ENCODE data around the gene BMERB1. TPM values are rescaled to one million over a fixed set of nuclear protein-coding genes. Genes with fewer than 3 reads are reported as not detected.

BMERB1 gene
- total RNA-seq, 1 experiment from 2014 or later, result 13.6 TPM

DNA sequence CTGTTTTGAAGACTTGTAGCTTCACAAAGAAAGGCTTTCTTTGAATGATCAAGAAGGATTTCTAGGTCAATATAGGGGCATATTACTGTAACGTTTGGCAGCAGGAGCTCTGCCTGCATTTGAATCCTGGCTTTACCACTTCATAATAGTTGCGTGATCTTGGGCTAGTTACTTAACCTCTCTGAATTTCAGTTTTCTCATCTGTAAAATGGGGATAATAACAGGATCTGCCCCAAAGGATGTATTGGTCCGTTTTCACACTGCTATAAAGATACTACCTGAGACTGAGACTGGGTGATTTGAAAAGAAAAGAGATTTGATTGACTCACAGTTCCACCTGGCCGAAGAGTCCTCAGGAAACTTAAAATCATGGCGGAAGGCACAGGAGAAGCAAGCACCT is 12.5 kb downstream of the BMERB1 start:
- no peaks in the 10 kb centered on the region for H3K4me1 Mint-ChIP-seq
- no peak overlapping the region for H3K27ac Mint-ChIP-seq
- ChIA-PET CTCF (no interaction called here), POLR2A (no interaction called here)
- TF ChIP-seq, protein P1, sequence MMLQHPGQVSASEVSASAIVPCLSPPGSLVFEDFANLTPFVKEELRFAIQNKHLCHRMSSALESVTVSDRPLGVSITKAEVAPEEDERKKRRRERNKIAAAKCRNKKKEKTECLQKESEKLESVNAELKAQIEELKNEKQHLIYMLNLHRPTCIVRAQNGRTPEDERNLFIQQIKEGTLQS (CRISPR knock-in tag; conservative IDR thresholded peaks at IDR 0.05), result no peak
- TF ChIP-seq, protein P2, sequence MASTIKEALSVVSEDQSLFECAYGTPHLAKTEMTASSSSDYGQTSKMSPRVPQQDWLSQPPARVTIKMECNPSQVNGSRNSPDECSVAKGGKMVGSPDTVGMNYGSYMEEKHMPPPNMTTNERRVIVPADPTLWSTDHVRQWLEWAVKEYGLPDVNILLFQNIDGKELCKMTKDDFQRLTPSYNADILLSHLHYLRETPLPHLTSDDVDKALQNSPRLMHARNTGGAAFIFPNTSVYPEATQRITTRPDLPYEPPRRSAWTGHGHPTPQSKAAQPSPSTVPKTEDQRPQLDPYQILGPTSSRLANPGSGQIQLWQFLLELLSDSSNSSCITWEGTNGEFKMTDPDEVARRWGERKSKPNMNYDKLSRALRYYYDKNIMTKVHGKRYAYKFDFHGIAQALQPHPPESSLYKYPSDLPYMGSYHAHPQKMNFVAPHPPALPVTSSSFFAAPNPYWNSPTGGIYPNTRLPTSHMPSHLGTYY (CRISPR knock-in tag; IDR thresholded peaks at IDR 0.05), result no peak
- TF ChIP-seq, protein P3, sequence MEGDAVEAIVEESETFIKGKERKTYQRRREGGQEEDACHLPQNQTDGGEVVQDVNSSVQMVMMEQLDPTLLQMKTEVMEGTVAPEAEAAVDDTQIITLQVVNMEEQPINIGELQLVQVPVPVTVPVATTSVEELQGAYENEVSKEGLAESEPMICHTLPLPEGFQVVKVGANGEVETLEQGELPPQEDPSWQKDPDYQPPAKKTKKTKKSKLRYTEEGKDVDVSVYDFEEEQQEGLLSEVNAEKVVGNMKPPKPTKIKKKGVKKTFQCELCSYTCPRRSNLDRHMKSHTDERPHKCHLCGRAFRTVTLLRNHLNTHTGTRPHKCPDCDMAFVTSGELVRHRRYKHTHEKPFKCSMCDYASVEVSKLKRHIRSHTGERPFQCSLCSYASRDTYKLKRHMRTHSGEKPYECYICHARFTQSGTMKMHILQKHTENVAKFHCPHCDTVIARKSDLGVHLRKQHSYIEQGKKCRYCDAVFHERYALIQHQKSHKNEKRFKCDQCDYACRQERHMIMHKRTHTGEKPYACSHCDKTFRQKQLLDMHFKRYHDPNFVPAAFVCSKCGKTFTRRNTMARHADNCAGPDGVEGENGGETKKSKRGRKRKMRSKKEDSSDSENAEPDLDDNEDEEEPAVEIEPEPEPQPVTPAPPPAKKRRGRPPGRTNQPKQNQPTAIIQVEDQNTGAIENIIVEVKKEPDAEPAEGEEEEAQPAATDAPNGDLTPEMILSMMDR (IDR thresholded peaks at IDR 0.05), result no peak
- TF ChIP-seq, protein P4, sequence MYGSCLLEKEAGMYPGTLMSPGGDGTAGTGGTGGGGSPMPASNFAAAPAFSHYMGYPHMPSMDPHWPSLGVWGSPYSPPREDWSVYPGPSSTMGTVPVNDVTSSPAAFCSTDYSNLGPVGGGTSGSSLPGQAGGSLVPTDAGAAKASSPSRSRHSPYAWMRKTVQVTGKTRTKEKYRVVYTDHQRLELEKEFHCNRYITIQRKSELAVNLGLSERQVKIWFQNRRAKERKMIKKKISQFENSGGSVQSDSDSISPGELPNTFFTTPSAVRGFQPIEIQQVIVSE (CRISPR knock-in tag; IDR thresholded peaks at IDR 0.05; ENCODE audit: borderline replicate concordance), result no peak
- TF ChIP-seq ZNF416 (CRISPR knock-in tag; IDR thresholded peaks at IDR 0.05) (no peak), ZNF396 (CRISPR knock-in tag; IDR thresholded peaks at IDR 0.05; ENCODE audit: borderline replicate concordance) (no peak), PRRX2 (CRISPR knock-in tag; IDR thresholded peaks at IDR 0.05) (no peak), ZBTB21 (CRISPR knock-in tag; IDR thresholded peaks at IDR 0.05; ENCODE audit: borderline replicate concordance) (no peak), CREM (CRISPR knock-in tag; IDR thresholded peaks at IDR 0.05) (no peak), FOXK1 (CRISPR knock-in tag; IDR thresholded peaks at IDR 0.05) (no peak)
- TF ChIP-seq, protein P5, sequence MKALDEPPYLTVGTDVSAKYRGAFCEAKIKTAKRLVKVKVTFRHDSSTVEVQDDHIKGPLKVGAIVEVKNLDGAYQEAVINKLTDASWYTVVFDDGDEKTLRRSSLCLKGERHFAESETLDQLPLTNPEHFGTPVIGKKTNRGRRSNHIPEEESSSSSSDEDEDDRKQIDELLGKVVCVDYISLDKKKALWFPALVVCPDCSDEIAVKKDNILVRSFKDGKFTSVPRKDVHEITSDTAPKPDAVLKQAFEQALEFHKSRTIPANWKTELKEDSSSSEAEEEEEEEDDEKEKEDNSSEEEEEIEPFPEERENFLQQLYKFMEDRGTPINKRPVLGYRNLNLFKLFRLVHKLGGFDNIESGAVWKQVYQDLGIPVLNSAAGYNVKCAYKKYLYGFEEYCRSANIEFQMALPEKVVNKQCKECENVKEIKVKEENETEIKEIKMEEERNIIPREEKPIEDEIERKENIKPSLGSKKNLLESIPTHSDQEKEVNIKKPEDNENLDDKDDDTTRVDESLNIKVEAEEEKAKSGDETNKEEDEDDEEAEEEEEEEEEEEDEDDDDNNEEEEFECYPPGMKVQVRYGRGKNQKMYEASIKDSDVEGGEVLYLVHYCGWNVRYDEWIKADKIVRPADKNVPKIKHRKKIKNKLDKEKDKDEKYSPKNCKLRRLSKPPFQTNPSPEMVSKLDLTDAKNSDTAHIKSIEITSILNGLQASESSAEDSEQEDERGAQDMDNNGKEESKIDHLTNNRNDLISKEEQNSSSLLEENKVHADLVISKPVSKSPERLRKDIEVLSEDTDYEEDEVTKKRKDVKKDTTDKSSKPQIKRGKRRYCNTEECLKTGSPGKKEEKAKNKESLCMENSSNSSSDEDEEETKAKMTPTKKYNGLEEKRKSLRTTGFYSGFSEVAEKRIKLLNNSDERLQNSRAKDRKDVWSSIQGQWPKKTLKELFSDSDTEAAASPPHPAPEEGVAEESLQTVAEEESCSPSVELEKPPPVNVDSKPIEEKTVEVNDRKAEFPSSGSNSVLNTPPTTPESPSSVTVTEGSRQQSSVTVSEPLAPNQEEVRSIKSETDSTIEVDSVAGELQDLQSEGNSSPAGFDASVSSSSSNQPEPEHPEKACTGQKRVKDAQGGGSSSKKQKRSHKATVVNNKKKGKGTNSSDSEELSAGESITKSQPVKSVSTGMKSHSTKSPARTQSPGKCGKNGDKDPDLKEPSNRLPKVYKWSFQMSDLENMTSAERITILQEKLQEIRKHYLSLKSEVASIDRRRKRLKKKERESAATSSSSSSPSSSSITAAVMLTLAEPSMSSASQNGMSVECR (CRISPR knock-in tag; IDR thresholded peaks at IDR 0.05; ENCODE audit: borderline replicate concordance), result no peak
- TF ChIP-seq, protein P6, sequence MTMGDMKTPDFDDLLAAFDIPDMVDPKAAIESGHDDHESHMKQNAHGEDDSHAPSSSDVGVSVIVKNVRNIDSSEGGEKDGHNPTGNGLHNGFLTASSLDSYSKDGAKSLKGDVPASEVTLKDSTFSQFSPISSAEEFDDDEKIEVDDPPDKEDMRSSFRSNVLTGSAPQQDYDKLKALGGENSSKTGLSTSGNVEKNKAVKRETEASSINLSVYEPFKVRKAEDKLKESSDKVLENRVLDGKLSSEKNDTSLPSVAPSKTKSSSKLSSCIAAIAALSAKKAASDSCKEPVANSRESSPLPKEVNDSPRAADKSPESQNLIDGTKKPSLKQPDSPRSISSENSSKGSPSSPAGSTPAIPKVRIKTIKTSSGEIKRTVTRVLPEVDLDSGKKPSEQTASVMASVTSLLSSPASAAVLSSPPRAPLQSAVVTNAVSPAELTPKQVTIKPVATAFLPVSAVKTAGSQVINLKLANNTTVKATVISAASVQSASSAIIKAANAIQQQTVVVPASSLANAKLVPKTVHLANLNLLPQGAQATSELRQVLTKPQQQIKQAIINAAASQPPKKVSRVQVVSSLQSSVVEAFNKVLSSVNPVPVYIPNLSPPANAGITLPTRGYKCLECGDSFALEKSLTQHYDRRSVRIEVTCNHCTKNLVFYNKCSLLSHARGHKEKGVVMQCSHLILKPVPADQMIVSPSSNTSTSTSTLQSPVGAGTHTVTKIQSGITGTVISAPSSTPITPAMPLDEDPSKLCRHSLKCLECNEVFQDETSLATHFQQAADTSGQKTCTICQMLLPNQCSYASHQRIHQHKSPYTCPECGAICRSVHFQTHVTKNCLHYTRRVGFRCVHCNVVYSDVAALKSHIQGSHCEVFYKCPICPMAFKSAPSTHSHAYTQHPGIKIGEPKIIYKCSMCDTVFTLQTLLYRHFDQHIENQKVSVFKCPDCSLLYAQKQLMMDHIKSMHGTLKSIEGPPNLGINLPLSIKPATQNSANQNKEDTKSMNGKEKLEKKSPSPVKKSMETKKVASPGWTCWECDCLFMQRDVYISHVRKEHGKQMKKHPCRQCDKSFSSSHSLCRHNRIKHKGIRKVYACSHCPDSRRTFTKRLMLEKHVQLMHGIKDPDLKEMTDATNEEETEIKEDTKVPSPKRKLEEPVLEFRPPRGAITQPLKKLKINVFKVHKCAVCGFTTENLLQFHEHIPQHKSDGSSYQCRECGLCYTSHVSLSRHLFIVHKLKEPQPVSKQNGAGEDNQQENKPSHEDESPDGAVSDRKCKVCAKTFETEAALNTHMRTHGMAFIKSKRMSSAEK (CRISPR knock-in tag; IDR thresholded peaks at IDR 0.05; ENCODE audit: borderline replicate concordance), result no peak
- H3K9me3 Mint-ChIP-seq, result peaks cover 13% of the 10 kb centered on the region
- H3K27me3 Mint-ChIP-seq (ENCODE audit: low read depth), result no peaks in the 10 kb centered on the region
- 0 out of 2 replicates have a peak, but pooled peaks cover 3% of the 10 kb centered on the region for H3K36me3 Mint-ChIP-seq
- ATAC-seq (no peak), DNase-seq (ENCODE audit: low spot score) (no peak)
- no peak overlapping the region for H3K4me3 Mint-ChIP-seq
